Parathyroid adenoma (tissue), 2 donors: ENCODE data around the gene SLC16A11.
"Not testable (repeated sequence)": the region's sequence is repeated elsewhere in the genome, so short reads cannot be mapped to it uniquely, and the experiment has no call there.

ENCODE experiments used
- H2AFZ ChIP-seq: fragments of 300-600 bp; sonication (generic); one replicate; pipeline ENCODE4 v1.7.0; 2017; ENCODE audit warnings: antibody characterized with exemption, mild to moderate bottlenecking
- H3K27ac ChIP-seq: fragments of 300-600 bp; sonication (generic); one replicate; pipeline ENCODE4 v1.7.0; 2017
- H3K27me3 ChIP-seq: fragments of 300-600 bp; sonication (generic); one replicate; pipeline ENCODE4 v1.7.0; 2017; ENCODE audit warnings: low read length; ENCODE audit not compliant: control insufficient read depth, insufficient read depth
- H3K36me3 ChIP-seq: fragments of 300-600 bp; sonication (generic); one replicate; pipeline ENCODE4 v1.7.0; 2017; ENCODE audit warnings: low read length; ENCODE audit not compliant: control insufficient read depth, insufficient read depth
- H3K4me1 ChIP-seq: fragments of 300-600 bp; sonication (generic); one replicate; pipeline ENCODE4 v1.7.0; 2017; ENCODE audit warnings: control low read depth
- H3K4me2 ChIP-seq: fragments of 300-600 bp; sonication (generic); one replicate; pipeline ENCODE4 v1.7.0; 2017; ENCODE audit warnings: low read length
- H3K4me3 ChIP-seq: fragments of 300-600 bp; sonication (generic); one replicate; pipeline ENCODE4 v1.7.0; 2017; ENCODE audit warnings: low read depth, low read length
- H3K79me2 ChIP-seq: fragments of 300-600 bp; sonication (generic); one replicate; pipeline ENCODE4 v1.7.0; 2017; ENCODE audit warnings: control low read depth
- H3K9ac ChIP-seq: fragments of 300-600 bp; sonication (generic); one replicate; pipeline ENCODE4 v1.7.0; 2017; ENCODE audit warnings: mild to moderate bottlenecking
- H3K9me3 ChIP-seq: fragments of 300-600 bp; sonication (generic); one replicate; pipeline ENCODE4 v1.7.0; 2017; ENCODE audit warnings: low read length; ENCODE audit not compliant: control insufficient read depth
- TF ChIP-seq, protein P1 (sequence below): fragments of 300-600 bp; sonication (generic); IDR thresholded peaks from one replicate; pipeline ENCODE4 v1.7.0; 2017; ENCODE audit warnings: antibody characterized with exemption, mild to moderate bottlenecking
- donor health status: primary hyperparathyroidism.

The SLC16A11 gene, protein sequence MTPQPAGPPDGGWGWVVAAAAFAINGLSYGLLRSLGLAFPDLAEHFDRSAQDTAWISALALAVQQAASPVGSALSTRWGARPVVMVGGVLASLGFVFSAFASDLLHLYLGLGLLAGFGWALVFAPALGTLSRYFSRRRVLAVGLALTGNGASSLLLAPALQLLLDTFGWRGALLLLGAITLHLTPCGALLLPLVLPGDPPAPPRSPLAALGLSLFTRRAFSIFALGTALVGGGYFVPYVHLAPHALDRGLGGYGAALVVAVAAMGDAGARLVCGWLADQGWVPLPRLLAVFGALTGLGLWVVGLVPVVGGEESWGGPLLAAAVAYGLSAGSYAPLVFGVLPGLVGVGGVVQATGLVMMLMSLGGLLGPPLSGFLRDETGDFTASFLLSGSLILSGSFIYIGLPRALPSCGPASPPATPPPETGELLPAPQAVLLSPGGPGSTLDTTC

DNA sequence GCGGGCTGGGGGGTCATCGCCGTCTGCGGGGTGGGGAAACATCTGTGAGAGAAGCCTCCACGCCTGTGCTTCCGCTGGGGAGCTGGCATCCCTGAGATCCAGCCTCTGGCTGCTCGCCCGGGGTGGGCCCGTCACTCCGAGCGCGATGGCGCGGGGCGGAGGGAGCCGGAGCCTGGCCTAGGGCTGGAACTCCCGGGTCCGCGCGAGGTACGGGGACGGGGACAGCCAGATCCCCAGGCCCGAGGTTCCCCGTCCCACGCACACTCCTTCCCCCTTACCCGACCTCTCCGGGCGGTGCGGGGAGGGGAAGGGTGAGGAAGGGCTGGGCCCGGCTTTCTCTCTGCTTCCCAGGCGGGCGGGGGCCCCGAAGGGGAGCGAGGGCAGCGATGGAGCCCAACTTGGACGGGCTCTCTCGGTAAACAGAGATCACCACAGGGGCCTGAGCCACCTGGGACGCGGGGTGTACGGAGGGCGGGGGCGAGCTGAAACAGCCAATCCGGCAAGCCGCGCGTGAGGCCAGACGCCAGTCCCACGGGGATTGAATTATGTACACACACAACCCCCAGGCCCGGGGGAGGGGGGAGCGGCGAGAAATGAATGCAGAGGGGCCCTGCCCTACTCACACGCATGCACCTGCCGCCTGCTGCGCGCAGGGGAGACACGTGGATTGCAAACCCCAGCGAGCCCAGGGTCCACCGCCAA, at the start of gene SLC16A11:
TSS of gene SLC16A11 (minus strand) at position 596 of the 702 bp plus-strand sequence. CDS start at position 17, 579 bp downstream.
- Histone ChIP-seq H3K27ac (peak within 1 kb of the TSS; percentile 96), H3K9ac (peak within 1 kb of the TSS; percentile 77), H3K27me3 (no peaks in the 10 kb centered on the region)

DNA sequence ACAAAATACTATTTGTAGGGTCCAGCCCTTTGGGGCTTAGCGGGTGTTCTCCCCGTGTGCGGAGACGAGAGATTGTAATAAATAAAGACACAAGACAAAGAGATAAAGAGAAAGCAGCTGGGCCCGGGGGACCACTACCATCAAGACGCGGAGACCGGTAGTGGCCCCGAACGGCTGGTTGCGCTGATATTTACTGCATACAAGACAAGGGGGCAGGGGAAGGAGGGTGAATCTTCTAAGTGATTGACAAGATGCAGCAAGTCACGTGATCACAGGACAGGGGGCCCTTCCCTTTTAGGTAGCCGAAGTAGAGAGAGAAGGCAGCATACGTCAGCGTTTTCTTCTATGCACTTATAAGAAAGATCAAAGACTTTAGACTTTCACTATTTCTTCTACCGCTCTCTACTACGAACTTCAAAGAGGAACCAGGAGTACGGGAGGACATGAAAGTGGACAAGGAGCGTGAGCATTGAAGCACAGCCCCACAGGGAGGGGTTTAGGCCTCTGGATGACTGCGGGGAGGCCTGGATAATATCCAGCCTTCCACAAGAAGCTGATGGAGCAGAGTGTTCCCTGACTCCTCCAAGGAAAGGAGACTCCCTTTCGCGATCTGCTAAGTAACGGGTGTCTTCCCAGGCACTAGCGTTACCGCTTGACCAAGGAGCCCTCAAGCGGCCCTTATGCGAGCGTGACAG, 47.6 kb upstream of the SLC16A11 start:
- not testable (repeated sequence) for H3K27ac ChIP-seq, H2AFZ ChIP-seq, H3K36me3 ChIP-seq, H3K9me3 ChIP-seq, H3K4me3 ChIP-seq, H3K9ac ChIP-seq, H3K4me2 ChIP-seq, H3K27me3 ChIP-seq, H3K79me2 ChIP-seq, H3K4me1 ChIP-seq

More for the DNA sequence above, at the start of gene SLC16A11:
- H3K79me2 ChIP-seq: no peaks in the 10 kb centered on the region
- no peaks in the 10 kb centered on the region for H3K36me3 ChIP-seq
- H3K4me2 ChIP-seq: peak within 1 kb of the TSS; percentile 85
- TF ChIP-seq, protein P1, sequence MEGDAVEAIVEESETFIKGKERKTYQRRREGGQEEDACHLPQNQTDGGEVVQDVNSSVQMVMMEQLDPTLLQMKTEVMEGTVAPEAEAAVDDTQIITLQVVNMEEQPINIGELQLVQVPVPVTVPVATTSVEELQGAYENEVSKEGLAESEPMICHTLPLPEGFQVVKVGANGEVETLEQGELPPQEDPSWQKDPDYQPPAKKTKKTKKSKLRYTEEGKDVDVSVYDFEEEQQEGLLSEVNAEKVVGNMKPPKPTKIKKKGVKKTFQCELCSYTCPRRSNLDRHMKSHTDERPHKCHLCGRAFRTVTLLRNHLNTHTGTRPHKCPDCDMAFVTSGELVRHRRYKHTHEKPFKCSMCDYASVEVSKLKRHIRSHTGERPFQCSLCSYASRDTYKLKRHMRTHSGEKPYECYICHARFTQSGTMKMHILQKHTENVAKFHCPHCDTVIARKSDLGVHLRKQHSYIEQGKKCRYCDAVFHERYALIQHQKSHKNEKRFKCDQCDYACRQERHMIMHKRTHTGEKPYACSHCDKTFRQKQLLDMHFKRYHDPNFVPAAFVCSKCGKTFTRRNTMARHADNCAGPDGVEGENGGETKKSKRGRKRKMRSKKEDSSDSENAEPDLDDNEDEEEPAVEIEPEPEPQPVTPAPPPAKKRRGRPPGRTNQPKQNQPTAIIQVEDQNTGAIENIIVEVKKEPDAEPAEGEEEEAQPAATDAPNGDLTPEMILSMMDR: no peak
- peak within 1 kb of the TSS; percentile 92 for H2AFZ ChIP-seq
- H3K4me1 ChIP-seq: peaks cover 27% of the 10 kb centered on the region
- H3K4me3 ChIP-seq: peak within 1 kb of the TSS; percentile 66
- no peaks in the 10 kb centered on the region for H3K9me3 ChIP-seq

DNA sequence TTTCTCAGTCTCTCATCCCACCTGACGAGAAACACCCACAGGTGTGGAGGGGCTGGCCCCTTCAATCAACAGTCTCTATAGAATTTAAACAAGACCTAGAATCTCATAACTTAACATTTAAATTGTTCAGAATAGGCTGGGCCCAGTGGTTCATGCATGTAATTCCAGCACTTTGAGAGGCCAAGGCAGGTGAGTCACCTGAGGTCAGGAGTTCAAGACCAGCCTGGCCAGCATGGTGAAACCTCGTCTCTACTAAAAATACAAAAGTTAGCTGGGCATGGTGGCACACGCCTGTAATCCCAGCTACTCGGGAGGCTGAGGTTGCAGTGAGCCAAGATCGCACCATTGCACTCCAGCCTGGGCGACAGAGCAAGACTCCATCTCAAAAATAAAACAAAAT, 45.7 kb upstream of the SLC16A11 start:
- not testable (repeated sequence) for H2AFZ ChIP-seq, H3K79me2 ChIP-seq, H3K4me3 ChIP-seq, H3K4me2 ChIP-seq, H3K36me3 ChIP-seq, H3K27ac ChIP-seq, H3K9me3 ChIP-seq, H3K4me1 ChIP-seq, H3K27me3 ChIP-seq, H3K9ac ChIP-seq

DNA sequence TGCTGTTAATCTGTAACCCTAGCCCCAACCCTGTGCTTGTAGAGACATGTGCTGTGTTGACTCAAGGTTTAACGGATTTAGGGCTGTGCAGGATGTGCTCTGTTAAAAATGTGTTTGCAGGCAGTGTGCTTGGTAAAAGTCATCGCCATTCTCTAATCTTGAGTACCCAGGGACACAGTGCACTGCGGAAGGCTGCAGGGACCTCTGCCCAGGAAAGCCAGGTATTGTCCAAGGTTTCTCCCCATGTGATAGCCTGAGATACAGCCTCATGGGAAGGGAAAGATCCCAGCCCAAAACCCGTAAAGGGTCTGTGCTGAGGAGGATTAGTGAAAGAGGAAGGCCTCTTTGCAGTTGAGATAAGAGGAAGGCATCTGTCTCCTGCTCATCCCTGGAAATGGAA, 44.5 kb upstream of the SLC16A11 start:
- not testable (repeated sequence) for H3K4me1 ChIP-seq, H3K4me2 ChIP-seq, H3K4me3 ChIP-seq, H3K9me3 ChIP-seq, H3K36me3 ChIP-seq, H3K9ac ChIP-seq, H2AFZ ChIP-seq, H3K27ac ChIP-seq, H3K27me3 ChIP-seq, H3K79me2 ChIP-seq

DNA sequence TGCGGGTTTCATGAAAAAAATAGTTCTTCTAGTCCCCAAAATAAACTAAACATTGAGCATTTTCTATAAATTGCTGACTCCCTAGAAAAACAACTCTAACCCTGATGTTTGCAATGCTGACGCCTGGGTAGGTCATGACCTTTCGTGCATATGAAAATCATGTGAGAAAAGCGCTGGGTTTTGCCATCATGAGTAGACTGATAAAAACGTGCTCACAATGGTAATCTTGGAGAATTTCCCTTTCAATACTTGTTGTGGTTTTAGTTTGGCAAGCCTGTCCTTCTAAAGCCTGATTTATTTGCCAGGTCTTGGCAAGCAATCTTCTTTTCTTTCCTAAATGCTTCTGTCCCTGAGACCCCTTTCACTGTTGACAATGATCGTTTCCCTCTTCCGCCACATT, 40.2 kb upstream of the SLC16A11 start:
- H3K36me3 ChIP-seq: no peaks in the 10 kb centered on the region
- no peak overlapping the region for H3K4me3 ChIP-seq
- H3K27ac ChIP-seq: no peak overlapping the region
- no peak overlapping the region for H3K9ac ChIP-seq
- peaks cover 6% of the 10 kb centered on the region for H3K4me1 ChIP-seq
- TF ChIP-seq, protein P1: no peak
- H3K9me3 ChIP-seq: no peaks in the 10 kb centered on the region
- no peaks in the 10 kb centered on the region for H3K79me2 ChIP-seq
- H2AFZ ChIP-seq: peak overlapping the region; percentile 52
- H3K27me3 ChIP-seq: no peaks in the 10 kb centered on the region
- H3K4me2 ChIP-seq: no peak overlapping the region

DNA sequence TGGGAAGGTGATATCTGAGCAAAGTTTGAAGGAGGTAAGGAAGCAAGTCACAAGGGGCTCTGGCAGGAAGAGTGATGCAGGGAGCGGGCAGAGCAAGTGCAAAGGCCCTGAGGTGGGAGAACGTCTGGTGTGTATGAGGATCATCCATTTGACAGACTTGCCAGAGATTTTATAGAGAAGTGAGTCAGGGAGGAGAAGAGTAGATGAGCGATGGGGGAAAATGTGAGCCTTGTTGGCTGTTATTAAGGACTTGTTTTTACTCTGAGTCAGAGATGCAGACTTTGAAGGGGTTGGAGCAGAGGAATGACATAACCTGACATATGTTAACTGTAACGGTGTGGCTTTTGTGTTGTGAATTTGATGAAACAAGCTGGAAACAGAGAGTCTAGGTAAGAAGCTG, 39.7 kb upstream of the SLC16A11 start:
- H3K4me1 ChIP-seq: peaks cover 6% of the 10 kb centered on the region
- no peaks in the 10 kb centered on the region for H3K79me2 ChIP-seq
- no peak overlapping the region for H3K9ac ChIP-seq
- TF ChIP-seq, protein P1: no peak
- H3K4me2 ChIP-seq: no peak overlapping the region
- no peak overlapping the region for H3K4me3 ChIP-seq
- H3K36me3 ChIP-seq: no peaks in the 10 kb centered on the region
- H3K27ac ChIP-seq: no peak overlapping the region
- no peaks in the 10 kb centered on the region for H3K27me3 ChIP-seq
- H2AFZ ChIP-seq: peak overlapping the region; percentile 52
- H3K9me3 ChIP-seq: no peaks in the 10 kb centered on the region
